ENCODE measurements around the gene EXOSC5.

GRCh38 chr19:41437944-41438574 is 40.9 kb upstream of the EXOSC5 start:
- TF ChIP-seq POLR2A (IDR thresholded peaks at IDR 0.05; ENCODE audit: low read depth, low read length): no peak
- TF ChIP-seq TAF1 (IDR thresholded peaks at IDR 0.05; ENCODE audit: low read depth, low read length): no peak
- no peak for TF ChIP-seq POLR2AphosphoS5 (IDR thresholded peaks at IDR 0.05; ENCODE audit: low read depth, low read length)
- TF ChIP-seq PAX5 (IDR thresholded peaks at IDR 0.05; ENCODE audit: insufficient read depth, low read length, severe bottlenecking): no peak
- no peak for TF ChIP-seq SPI1 (IDR thresholded peaks at IDR 0.05; ENCODE audit: low read depth, low read length)
- TF ChIP-seq POU2F2 (IDR thresholded peaks at IDR 0.05; ENCODE audit: low read depth, low read length): no peak

All from GM12891 (cell line).